CD4-positive, alpha-beta T cell treated with Interleukin-15 for 4 hours (primary cell): ENCODE data around the gene MRTFA.

Experiments used
- DNase-seq: peaks from one replicate; pipeline ENCODE4 v3.0.0-alpha.2; 2020; ENCODE audit warnings: low spot score

The MRTFA gene

DNA sequence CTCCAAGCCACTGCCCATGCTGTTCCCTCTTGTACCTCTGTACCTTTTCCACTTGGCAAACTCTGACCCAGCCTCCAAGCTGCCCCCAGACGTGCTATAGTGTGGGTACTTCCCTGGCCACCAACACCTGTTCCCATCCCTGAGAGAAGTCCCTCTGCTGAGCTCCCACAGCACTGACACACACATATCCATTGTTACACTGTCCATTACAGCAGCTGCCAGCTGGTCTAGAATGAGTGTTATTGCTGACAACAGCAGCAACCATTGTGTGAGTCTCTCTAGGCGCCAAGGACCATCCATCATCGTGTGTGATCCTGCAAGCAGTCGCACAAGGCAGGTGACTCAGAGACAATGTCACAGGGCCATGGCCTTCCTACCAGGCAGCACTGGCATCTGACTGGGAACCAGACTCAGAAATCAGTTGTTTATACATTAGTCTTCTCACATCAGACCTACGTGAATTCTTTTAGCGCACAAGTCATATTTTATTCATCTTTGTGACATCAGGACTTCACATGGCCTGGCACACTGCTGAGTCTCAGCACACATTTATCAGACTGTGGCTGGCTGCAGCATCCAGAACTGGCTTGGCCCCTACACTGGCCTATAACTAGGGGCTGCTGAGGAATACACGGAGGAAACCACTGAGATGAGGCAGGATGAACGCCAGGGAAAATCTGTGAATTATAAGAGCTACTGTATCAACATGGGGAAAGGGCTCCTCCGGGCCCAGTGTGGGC lies 209.8 kb downstream of the MRTFA start:
- no peak for DNase-seq

DNA sequence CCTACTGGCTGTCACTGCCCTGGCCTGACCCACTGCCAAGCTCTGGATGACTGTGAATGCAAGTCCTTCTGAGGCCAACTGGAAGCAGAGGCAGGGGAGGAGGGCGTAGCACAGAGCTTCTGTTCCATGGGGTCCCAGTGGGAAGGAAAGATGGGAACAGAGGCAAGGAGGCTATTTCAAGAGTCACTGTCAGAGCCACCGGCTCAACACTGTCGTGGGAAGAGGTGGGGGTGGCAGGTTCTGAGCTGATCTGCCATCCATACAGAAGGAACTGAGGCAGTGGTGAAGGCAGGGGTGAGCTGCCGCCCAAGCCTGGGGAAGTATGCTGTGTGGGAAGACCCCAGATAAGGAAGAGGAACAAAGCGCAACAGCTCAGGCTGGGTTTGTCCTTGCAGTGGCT lies 211.4 kb downstream of the MRTFA start:
- DNase-seq: no peak

DNA sequence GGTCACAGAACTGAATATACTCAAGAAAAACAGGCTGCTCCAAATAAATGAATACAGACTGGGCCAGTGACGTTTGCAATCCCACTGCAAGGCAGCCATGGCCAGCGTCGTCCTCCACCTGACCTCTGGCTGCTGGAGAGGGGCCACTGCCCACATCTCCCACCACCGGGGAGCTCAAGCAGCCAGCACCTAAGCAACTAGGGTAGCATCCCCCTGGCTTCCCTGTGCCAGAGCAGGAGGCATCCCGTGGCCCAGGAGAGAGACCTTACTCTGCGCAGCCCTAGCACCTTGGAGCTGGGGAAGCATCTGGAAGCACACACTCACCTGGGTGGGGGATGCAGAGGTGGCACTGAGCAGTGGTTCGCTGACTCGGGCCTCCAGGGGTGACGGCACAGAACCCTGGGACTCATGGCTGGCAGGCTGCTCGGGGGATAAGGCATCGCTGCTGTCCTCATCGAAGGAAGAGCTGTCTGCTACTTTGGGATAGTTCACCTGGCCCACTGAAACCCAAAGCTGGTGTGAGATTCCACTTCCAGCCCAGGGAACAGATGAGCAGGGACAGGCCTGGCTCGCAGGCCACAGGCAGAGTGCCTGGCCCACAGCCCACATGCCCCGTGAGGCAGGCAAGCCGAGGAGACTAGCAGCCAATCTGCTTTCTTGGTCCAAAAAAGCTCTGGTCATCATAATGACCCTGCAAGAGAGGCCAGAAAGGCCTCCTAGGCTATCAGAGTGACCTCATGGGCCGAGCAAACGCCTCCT lies 212.5 kb downstream of the MRTFA start:
- DNase-seq: no peak

DNA sequence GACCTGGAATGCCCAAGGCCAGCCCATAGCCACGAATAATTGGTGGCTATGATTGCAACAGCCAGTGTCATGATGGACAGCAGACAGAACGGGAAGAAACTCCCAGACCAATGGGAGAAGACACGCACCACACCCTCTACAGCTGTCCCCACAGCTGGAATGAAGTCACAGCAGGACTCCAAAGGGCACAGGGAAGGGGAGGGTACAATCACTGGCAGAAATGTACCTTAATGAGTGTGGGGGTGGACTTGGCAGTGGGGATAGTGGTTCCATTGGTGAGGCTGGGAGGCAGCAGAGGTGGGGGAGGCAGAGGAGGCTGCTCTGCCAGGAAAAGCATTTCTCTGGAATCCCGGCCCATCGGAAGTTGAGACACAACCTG lies 213.2 kb downstream of the MRTFA start:
- DNase-seq: no peak

DNA sequence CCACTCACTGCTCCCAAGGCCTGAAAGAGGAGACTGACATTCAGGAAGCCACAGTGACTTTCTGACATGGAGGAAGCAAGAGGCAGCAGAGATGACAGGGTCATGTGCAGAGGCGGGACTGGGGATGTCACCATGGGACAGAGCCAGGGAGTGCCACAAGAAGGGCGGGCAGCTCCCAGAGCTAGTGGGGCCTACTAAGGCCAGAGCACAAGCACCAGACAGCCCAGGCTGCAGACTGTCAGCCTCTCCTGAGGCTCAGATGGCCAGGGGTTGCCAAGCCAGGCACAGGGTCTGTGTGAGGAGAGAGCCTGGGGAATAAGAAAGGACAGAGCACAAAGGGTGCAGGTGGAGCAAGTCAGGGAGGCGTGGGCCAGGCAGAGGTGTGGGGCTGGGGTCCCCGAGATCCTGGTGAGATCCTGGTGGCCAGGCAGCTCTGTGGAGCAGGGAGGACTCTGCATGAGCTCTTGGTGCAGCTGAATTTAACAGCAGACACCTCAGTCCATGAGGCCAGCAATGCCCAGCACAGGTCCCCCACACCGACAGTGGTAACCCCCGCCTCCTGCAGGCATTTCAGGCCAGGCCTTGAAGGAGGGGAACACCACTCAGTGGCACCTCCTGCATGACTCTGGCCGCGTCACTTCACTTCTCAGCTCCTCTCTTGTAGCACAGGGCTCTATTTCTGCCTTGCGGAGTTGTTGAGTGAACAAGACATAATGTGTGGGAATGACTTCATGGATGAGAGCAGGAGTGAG lies 213.8 kb downstream of the MRTFA start:
- no peak for DNase-seq

DNA sequence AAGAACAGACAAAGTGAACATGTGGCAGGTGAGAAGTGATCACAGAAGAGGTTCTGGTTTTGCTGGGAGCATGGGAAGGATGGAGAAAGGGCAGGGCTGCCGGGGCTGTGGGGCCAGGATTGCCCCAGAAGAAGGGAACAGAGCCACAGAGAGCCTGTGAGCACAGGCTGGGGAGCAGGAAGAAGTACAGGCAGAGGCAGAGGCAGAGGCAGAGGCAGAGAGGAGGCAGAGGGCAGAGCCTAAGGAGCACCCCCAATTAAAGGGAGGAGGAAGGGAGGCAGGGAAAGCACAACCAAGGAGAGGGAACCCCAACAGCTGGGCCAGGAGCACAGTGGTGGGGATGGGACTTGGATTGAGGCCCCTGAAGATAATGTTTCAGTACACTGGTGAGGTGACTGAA lies 214.6 kb downstream of the MRTFA start:
- DNase-seq: no peak

DNA sequence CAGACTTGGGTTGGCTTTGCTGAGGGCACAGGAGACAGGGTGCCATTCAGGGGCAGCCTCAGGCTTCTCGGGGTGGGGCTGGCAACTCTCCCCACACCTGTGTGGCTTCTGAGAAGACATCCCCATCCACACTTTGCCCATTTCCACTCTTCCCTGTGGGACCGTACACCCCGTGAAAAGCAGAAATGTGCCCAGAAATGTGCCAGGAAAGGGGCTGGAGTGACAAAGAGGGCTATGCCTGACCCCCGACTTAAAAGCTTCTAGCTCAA lies 215.5 kb downstream of the MRTFA start:
- DNase-seq: no peak

DNA sequence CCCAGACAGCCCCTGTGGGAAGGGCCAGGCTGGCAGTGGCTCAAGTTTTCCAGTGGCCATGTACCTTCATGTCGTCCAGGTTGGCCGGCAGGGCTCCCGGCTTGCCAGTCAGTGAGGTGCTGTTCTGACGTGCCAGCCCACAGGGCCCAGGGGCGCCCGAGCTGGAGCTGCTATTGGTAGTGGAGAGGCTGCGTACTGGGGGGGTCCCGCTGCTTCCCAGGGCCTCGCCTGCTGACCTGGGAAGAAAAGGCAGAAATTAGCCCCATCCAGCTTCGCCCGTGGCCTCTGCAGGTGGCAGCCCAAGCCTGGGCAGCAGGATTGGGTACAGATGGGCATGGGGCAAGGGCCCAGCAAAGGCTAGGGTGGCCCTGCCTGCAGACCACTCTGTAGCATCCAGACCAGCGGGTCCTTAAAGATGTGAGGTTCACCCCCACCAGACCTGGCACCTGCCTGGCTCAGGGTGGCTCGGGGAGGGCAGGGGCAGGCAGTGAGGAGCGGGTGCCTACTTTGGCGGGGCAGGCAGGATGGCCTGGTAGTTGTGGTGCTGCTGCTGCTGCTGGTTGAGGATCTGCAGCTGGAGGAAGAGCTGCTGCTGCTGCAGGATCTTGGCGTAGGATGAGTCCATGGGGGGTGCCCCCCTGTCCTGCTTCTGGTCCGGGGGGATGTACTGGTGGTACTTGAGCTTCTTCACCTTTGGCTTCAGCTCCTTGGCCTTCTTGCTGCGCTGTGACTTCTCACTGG lies 216.0 kb downstream of the MRTFA start:
- no peak for DNase-seq

DNA sequence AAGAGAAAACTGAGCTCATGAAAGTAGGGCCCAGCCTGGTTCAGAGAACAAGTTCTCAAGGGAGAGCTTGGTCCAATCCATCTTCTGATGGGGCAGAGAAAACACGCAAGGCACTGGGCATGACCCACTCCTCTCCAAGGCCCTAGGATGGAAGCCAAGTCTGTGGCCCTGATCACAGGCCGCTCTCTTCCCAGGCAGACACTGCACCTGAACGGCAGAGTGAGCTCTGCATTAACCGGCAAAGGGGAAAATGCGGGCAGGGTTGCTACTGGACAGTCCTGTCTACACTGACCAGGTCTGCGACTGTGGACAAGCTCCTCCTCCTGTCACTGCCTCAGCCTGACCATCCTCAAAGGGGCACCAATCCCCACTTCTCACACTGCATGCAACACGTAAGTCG lies 216.8 kb downstream of the MRTFA start:
- DNase-seq: no peak

DNA sequence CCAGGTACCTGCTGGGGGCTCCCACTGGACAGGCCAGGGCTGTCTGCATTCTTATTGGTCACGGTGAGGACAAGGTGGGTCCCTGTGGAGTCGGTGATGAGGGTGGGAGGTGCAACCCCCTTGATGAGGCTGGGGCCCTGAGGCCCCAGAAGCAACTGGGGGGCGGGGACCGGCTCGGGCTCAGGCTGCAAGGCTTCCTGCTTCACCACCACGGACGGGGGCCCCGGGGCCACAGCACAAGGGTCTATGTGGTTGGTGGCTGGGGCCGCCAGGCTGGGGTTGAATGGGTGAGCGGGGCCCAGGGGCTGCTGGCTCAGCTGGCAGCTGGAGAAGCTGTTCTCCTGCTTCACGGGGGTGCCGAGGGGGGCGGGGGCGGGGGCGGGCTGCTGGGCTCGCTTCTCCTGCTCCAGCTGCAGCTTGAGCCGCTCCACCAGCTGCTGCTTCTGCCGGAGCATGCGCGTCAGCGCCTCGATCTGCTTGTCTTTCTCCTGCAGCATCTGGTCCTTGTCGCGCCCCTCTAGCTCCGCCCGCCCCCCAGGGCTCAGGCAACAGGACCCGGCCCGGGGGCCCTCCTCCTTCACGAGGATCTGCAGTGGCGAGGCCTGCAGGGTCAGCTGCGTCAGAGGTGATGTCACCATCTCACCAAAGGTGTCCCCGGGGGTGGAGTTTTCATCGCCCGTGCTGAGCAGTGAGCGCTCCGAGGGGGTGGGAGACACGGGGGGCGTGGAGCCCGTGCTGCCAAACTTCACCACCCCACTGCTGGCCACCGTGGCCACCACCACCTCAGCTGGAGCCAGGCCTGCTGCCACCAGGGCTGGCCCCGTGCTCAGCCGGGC lies 217.9 kb downstream of the MRTFA start:
- DNase-seq: no peak

DNA sequence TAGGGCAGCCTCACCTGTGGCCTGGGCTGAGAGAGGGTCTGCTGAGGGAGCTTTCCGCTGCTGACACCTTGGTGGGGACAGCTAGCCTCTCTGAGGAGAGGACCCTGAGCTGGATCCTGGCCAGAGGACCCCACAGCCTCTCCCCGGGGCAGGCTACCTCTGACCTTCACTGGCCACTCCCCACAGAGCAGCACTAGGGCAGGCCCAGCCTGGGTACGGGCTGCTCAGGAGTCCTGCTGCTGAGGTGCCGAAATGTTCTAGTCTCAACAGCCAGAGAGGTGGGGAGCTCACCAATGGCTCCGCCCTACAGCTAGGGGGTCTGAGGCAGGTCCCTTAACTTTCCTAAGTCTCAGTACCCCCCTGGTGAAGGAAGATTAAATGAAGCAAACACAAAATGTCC lies 218.6 kb downstream of the MRTFA start:
- no peak for DNase-seq

DNA sequence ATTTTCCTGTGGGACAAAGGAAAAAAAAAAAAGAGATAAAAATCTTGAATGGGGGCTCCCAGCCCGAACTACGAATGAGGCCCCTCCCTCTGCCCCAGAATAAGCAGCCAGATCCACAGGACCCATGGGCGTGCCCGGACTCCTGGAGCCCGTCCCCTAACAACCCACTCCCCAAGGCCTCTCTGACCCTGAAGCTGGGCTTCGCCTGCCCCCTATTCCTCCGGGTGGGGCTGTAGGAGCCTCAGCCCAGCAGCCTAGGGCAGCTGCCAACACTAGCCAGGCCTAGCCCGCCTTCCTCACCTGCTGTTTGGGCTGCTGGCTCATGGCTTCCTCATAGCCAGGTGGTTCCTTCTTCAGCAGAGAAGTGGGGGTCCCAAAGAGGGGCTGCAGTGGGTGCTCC lies 219.5 kb downstream of the MRTFA start:
- DNase-seq: no peak

DNA sequence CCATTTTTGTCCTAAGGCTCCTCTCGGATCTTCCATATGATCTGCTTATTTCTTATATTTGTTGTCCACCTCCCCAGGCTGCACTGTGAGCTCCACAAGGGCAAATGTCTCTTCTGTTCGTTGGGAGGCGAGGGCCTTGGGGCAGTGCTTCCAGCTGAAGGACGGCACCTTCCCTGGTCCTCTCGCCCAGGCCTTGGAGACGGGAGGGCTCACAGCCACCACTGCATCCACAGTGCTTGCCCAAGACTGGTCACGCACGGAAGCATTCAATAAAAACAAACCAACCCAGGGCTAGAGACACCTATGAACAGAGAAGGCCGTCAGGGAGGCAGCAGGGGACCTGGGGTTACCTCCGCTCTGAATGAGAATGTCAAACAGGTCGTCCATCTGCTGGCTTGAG lies 219.9 kb downstream of the MRTFA start:
- DNase-seq: no peak

DNA sequence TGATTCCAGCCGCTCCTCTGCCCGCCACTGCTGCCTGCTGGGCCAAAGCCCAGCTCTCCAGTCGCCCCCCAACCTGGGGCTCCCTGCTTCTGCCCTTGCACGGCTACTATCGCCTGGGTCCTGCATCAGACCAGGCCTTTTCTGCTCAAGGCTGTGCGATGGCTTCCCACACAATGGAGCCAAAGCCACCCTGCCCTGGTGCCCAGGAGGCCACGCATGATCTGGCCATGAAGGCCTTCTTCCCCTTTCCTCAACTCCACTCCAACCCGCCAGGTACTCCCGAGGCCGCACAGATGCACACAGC lies 220.3 kb downstream of the MRTFA start:
- DNase-seq: no peak

DNA sequence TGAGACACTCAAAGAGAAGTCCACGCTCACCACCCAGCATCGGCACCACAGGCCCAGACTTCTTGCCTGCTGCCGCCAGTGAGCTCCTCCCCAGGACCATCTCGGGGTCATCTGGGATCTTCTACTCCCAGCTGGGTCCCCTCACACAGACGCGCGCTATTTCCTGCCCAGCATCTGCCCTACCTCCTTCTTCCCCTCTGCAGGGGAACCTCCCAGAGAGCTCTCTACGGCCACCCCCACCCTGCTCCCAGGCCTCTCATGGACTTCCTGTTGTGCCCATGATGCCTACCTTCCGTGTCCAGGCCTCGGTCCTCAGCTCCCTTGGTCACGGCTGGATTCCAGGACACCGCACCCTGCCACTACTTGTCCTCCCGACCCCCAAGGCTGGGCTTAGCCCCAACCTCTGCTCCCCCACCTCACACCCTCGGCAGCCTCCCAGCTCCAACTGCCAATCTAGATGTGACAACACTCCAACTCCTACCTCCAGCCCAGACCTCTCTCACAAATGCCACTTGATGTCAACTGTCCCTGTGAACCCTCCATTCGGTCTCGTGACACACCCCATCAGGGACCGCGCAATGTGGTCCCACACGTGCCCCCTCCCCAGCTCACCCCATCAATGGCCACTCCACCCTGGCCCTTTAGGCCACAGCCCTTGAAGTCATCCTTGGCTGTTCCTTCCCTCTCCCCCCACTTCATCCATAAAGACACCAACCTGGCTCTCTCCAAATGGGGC lies 220.8 kb downstream of the MRTFA start:
- DNase-seq: no peak

DNA sequence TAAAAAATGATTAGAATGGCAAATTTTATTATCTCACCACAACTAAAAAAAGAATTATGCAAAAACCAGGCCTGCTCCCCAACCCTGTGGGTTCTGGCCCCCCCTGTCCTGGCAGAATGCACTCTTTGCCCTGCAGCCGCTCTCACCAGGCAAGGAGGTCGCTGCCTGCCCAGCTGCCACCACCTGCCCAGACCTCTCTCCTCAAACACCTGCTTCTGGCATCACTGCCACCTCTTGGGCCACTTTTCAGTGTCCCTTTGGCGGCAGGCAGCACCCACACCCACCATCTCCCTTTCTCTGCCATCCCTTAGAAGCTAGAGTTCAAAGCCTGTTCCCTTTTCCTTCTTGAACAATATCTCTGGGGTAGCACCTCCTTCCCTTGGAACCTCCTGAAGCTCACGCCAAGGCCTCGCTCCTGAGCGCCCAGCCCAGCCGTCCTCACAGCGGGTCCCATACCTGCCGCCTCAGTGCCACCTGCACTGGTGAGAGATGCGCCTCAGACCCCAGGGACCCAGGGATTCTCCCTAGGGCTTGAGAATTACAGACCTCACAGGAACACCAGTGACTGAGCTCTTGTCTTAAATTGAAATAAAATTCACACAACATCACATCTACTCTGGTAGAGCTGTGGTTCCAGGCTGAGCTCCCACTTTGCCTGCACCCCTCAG lies 221.5 kb downstream of the MRTFA start:
- DNase-seq: no peak

DNA sequence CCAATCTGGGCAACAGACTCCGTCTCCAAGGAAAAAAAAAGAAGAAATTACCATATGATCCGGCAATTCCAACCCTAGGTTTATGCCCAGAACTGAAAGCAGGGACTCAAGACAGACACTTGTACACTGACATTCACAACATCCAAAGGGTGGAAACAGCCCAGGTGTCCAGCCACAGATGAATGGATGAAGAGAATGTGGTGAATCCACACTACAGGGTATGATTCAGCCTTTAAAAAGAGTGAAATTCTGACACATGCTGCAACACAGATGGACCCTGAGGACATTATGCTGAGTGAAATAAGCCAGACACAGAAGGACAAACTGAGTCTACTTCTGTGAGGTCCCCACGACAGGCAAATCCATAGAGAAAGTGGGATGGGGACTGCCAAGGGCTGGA lies 222.2 kb downstream of the MRTFA start:
- DNase-seq: no peak

DNA sequence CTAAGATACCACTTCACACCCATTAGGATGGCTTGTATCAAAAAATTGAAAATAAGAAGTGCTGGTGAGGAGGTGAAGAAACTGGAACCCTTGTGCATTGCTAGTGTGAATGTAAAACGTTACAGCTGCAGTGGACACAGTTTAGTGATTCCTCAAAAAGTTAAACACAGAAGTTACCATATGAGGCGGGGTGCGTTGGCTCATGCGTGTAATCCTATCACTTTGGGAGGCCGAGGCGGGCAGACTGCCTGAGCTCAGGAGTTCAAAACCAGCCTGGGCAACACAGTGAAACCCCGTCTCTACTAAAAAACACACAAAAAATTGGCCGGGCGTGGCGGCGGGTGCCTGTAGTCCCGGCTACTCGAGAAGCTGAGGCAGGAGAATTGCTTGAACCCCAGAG lies 222.6 kb downstream of the MRTFA start:
- no peak for DNase-seq

DNA sequence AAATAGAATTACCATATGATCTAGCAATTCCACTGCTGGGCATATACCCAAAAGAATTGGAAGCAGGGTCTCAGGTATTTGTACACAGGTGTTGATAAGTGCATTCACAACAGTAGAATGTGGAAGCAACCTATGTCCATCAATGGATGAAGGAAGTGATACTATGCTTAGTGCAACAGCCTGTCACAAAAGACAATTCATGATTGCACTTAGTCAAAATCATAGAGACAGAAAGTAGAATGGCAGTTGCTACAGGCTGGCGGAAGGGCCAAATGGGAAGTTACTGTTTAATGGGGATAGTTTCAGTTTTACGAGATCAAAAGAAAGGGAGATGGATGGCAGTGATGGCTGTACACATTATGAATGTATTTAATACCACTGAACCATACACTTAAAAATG lies 224.1 kb downstream of the MRTFA start:
- DNase-seq: no peak

DNA sequence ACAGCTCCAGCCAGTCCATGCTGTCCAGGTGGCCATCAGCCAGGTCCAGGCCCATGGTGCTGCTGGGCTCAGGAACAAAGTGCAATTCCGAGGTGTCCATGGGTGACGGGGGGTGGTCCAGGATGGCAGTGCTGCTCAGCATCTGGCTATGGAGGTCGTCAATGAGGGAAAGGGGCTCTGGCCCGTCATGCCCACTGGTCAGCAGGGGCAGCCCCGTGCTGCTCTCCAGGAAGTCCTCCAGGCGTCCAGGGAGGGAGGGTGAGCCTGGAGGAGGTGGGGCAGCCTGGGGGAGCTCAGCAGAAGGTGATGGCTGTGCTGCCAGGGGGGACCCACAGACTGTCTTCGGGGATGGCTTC lies 225.0 kb downstream of the MRTFA start:
- no peak for DNase-seq
